Skin epidermis (tissue), 12 donors: ENCODE data around the gene PSMB3.
"Not testable (repeated sequence)": the region's sequence is repeated elsewhere in the genome, so short reads cannot be mapped to it uniquely, and the experiment has no call there.

Source experiments
- H3K27ac ChIP-seq, 21 experiments: fragments of 200-600 bp; sonication (generic) in 11 of 21; one replicate each; pipeline ENCODE4 v1.5.0; 2020; ENCODE audit warnings: mild to moderate bottlenecking in 3 of 21, inconsistent platforms in 2 of 21, moderate library complexity in 2 of 21
- H3K4me3 ChIP-seq, 7 experiments: fragments of 200-600 bp; sonication (generic) in 2 of 7; one replicate each; pipeline ENCODE4 v1.5.0; 2020; ENCODE audit warnings: inconsistent platforms in 2 of 7, mild to moderate bottlenecking in 2 of 7, moderate library complexity in 1 of 7

Gene PSMB3

GRCh38 chr17:38783227-38783626 is 30.7 kb downstream of the PSMB3 start:
- no peak overlapping the region for H3K27ac ChIP-seq
- no peak overlapping the region for H3K4me3 ChIP-seq

- H3K27ac ChIP-seq = no peak overlapping the region
- H3K4me3 ChIP-seq = no peak overlapping the region
Measured at GRCh38 chr17:38786372-38786771, 33.8 kb downstream of the PSMB3 start.

- not testable (repeated sequence) for H3K27ac ChIP-seq, H3K4me3 ChIP-seq
Measured at GRCh38 chr17:38787999-38788398, 35.5 kb downstream of the PSMB3 start.

- H3K27ac ChIP-seq = no peak overlapping the region
- no peak overlapping the region for H3K4me3 ChIP-seq
Measured at GRCh38 chr17:38789185-38789584, 36.6 kb downstream of the PSMB3 start.

- not testable (repeated sequence) for H3K4me3 ChIP-seq
- H3K27ac ChIP-seq = peak overlapping the region in 2 of 21 experiments; percentile 2 to 46
Measured at GRCh38 chr17:38790148-38790707, 37.7 kb downstream of the PSMB3 start.

- H3K4me3 ChIP-seq = no peak overlapping the region
- H3K27ac ChIP-seq = no peak overlapping the region
Measured at GRCh38 chr17:38791162-38791561, 38.6 kb downstream of the PSMB3 start.

- no peak overlapping the region for H3K4me3 ChIP-seq
- no peak overlapping the region for H3K27ac ChIP-seq
Measured at GRCh38 chr17:38794221-38794620, 41.7 kb downstream of the PSMB3 start.

GRCh38 chr17:38796451-38797157 is 44.1 kb downstream of the PSMB3 start:
- no peak overlapping the region for H3K4me3 ChIP-seq
- peak overlapping the region in 3 of 21 experiments; percentile 14 to 35 (median 23) for H3K27ac ChIP-seq

GRCh38 chr17:38797158-38797490 is 44.6 kb downstream of the PSMB3 start:
- no peak overlapping the region for H3K4me3 ChIP-seq
- peak overlapping the region in 6 of 21 experiments; percentile 14 to 38 (median 24) for H3K27ac ChIP-seq

GRCh38 chr17:38797828-38798227 is 45.3 kb downstream of the PSMB3 start:
- Histone ChIP-seq H3K27ac (peak overlapping the region in 13 of 21 experiments; percentile 3 to 100 (median 99)), H3K4me3 (peak overlapping the region in 4 of 7 experiments; percentile 65 to 85 (median 76))

GRCh38 chr17:38798614-38799500 is 46.3 kb downstream of the PSMB3 start:
- H3K27ac ChIP-seq = peak overlapping the region; percentile 96 to 100 (median 99)
- peak overlapping the region; percentile 65 to 86 (median 80) for H3K4me3 ChIP-seq

GRCh38 chr17:38799501-38800236 is 47.1 kb downstream of the PSMB3 start, which contains the start of gene PIP4K2B:
Gene PIP4K2B, minus strand, starts transcription at chr17:38799556. Its CDS starts 132 bp downstream, at chr17:38799424.
- Histone ChIP-seq H3K4me3 (peak within 1 kb of the TSS; percentile 65 to 86 (median 80)), H3K27ac (peak within 1 kb of the TSS; percentile 96 to 100 (median 99))

- Histone ChIP-seq H3K27ac (peak overlapping the region in 20 of 21 experiments; percentile 96 to 100 (median 99)), H3K4me3 (peak overlapping the region; percentile 65 to 86 (median 80))
Measured at GRCh38 chr17:38800237-38800760, 47.8 kb downstream of the PSMB3 start.

- Histone ChIP-seq H3K27ac (no peak overlapping the region), H3K4me3 (no peak overlapping the region)
Measured at GRCh38 chr17:38809828-38810227, 57.3 kb downstream of the PSMB3 start.
